GM12892 (cell line): ENCODE measurements around the gene ADGRA1.

Source experiments
- DNase-seq: peaks from one replicate; pipeline ENCODE4 v3.0.0; 2011; ENCODE audit not compliant: insufficient read length
- FAIRE-seq: peaks from 2 replicates; lab custom pipeline; 2011; peaks lifted over from hg19 to GRCh38; lab: Jason Lieb, UNC
- POLR2A ChIP-seq: IDR thresholded peaks from 2 replicates; pipeline ENCODE4 v1.6.1; 2011; ENCODE audit warnings: low read depth, low read length, control low read depth
- POLR2AphosphoS5 ChIP-seq: IDR thresholded peaks from 2 replicates; pipeline ENCODE4 v1.6.1; 2011; ENCODE audit warnings: low read depth, low read length, control low read depth
- TAF1 ChIP-seq: IDR thresholded peaks from 2 replicates; pipeline ENCODE4 v1.6.1; 2011; ENCODE audit warnings: low read depth, mild to moderate bottlenecking, control low read depth, low read length, borderline replicate concordance

The ADGRA1 gene

DNA sequence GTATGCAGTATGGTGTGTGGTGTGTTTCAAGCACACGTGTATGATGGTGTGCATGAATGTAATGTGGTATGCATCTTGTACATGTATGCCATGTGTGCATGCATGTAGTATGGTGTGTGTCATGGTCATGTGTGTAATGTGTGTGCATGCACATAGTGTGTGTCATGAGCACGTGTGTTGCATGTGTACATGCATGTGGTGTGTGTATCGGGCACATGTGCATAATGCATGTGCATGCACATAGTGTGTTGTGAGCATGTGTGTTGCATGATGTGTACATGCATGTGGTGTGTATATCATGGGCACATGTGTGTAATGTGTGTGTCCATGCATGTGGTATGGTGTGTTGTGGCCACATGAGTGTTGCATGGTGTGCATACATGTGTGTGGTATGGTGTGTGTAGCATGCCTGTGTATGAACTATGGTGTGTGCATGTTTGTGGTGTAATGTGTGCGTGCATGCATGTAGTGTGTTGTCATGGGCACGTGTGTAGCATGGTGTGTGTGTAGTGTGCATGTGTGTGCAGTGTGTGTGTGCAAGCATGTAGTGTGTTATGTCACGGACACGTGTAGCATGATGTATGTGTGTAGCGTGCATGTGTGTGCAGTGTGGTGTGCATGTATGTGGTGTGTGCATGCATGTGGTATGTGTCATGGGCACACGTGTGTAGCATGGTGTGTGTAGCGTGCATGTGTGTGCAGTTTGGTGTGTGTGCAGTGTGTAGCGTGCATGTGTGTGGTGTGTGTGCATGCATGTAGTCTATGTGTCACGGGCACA, 89.8 kb downstream of the ADGRA1 start:
- TF ChIP-seq TAF1 (no peak), POLR2A (no peak), POLR2AphosphoS5 (no peak)
- FAIRE-seq = no peak

DNA sequence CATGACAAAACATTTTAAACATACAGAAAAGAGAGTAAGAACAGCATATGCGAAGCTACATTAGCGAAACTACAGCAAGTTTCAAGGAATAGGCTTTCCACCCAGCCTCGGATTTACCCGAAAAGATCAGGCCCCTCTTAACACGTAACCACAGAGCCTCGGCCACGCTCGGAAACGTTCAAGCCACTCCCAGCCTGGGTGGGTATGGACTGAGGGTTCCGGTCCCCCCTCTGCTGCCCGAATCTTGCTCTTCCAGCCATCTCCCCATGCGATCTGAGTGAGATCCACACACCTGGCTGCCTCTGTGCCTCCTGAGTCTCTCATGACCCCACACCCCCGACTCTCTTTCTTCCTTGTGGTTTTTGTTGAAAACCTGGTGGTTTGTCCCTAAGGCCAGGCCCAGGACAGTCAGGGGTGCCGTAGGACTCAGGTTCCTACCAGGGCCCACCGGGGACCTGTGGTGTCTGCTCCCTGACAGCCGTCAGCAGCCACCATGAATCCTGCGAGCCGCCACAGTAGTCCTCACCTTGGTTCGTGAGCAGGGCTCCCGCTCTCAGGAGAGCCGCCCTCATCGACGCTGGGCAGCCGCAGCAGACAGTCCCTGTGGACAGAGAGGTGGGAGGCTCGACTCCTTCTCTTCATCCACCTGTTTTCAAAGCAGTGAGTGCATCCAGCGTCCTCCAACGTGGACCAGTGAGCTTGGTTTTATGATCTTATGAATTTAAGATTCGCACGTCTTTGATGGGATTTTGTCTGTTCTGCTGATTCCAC, 90.8 kb downstream of the ADGRA1 start:
- no peak for DNase-seq
- FAIRE-seq = no peak
- TF ChIP-seq TAF1 (no peak), POLR2AphosphoS5 (no peak), POLR2A (no peak)

More for the DNA sequence above, 89.8 kb downstream of the ADGRA1 start:
- DNase-seq = no peak

DNA sequence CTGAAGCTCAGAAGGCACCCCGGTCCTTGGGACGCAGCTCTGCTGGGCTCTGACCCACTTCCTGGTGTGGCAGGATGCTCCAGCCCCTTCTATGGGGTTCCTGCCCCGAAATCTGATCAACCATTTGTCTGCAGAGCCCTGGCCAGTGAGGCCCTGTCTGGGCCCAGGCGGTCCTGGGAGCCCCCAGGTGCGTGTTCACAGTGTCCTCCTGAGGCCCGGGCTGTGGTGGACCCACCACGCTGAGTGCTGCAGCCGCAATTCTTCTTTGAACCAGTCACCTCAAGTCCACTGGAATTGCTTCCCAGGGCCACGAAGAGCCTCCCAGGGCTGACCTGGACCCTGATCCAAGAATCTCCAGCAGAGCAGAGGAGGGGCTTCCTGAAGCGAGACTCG, 91.4 kb downstream of the ADGRA1 start:
- FAIRE-seq (no peak), DNase-seq (no peak)

DNA sequence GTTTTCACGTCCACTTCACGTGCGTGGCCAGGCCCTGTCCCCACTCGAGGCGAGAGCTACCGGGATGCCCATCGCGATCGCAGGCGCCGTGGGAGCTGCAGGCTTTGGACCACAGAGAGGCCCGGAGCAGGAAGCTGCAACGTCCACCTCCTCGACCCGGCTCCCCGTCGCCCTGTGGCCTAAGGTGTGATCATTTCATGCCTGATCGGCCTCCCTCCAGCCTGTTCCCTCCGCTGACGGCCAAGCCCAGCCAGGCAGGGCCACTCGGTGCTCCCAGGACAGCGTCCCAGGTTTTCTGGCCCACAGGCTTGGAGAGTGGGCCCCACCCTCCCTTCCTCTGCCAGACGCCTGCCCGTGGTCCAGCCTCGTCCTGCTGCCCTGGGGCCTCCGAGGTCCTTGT, 91.9 kb downstream of the ADGRA1 start:
- FAIRE-seq (no peak), DNase-seq (no peak)
- TF ChIP-seq POLR2AphosphoS5 (no peak), TAF1 (no peak), POLR2A (no peak)

More for the DNA sequence above, 91.4 kb downstream of the ADGRA1 start:
- TF ChIP-seq POLR2AphosphoS5 (no peak), TAF1 (no peak), POLR2A (no peak)

DNA sequence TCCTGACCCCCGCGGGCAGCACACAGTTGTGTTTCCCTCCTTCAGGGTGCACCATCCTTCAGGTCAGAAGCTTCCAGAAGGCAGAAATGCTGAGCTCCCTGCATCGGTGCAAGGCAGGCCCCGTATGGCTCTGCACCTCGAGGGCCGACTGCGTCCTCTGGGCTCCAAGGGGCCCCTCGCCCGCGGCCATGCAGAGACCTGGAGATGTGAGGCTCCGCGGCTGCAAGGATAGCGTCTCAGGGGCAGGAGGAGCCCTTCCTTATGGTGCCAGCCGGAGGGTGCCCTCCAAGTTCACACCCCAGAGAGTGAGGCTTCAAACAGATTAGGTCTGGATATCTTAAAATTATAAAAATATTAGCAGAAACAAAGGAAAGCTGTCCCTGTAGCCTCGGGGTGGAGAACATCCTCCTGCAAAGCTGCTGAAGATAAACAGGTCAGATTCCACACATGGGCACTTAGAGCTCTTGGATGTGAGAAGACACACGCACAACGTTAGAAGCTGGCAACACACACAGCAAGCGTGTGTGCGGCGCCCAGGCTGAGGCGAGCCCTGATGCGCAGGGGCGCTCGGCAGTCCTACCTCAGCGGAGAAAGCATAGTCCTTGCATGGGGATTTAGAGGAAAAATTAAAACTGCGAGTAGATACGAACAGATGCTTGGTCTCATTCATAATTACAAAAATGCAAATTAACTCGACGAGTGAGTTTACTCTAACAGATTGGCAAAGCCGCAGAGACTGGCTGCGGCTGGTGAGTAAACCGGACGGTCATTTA, 92.7 kb downstream of the ADGRA1 start:
- DNase-seq = no peak
- FAIRE-seq = no peak
- no peak for TF ChIP-seq POLR2AphosphoS5

DNA sequence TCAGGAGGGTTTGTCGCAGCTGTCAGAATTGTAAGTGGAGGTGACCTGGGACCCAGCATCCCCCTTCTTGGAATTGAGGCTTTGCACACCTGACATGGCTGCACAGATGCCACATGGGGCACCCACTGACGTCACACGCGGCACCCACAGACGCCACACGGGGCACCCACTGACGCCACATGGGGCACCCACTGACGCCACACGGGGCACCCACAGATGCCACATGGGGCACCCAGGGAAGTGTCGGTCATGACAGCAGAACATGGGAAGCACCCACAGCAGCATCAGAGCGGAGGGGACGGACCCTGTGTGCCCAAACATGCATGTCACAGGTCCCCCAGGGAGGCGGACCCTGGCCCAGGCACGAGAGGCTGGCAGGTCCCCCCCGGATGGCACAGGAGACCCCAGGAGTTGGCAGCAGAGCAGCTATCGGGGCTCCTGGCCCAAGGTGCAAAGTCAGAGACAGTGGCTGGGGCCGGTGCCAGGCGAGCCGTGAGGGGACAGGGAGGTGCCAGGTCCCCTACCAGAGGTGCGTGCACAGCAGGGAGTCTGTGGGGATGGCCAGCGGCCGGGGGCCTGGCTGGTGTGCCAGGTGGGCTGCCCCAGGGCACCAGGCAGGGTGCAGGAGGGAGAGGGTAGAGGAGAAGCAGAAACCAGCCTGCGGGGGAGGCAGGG, 93.4 kb downstream of the ADGRA1 start:
- FAIRE-seq (no peak), DNase-seq (no peak)
- no peak for TF ChIP-seq POLR2AphosphoS5
- TF ChIP-seq POLR2A = no peak
- TF ChIP-seq TAF1 = no peak
